Measurements from ENCODE around the gene ELN. TPM values are rescaled to one million over a fixed set of nuclear protein-coding genes. Genes with fewer than 3 reads are reported as not detected.

The ELN gene
- total and polyA plus RNA-seq, 9 of the 15 experiments (the other 6 are each of a cell fraction or from before 2014, with no cell fraction given) = 0.20 TPM; not detected in 8

GRCh38 chr7:74078461-74078860, 50.5 kb downstream of the ELN start:
- CTCF ChIA-PET (ENCODE audit: low intra/inter-chr PET ratio) = no interaction called here
- Histone ChIP-seq H3K9me1 (ENCODE audit: control insufficient read depth, insufficient read depth, low read length) (no peaks in the 10 kb centered on the region), H3K27ac (ENCODE audit: extremely low read depth, low read depth, low read length) (peak overlapping the region; percentile 59; the same call in 1 of the 3 replicates), H3K9ac (ENCODE audit: insufficient read depth in 1 of 2, low read depth in 2 of 2, low read length in 2 of 2) (no peak overlapping the region), H3K36me3 (ENCODE audit: control insufficient read depth, insufficient read depth, low read length) (no peaks in the 10 kb centered on the region), H3K79me2 (ENCODE audit: control insufficient read depth, insufficient read depth, low read length) (no peaks in the 10 kb centered on the region), H3K9me3 (replicated peaks; ENCODE audit: control insufficient read depth, insufficient read depth, low read depth, low read length) (no peaks in the 10 kb centered on the region), H3K4me2 (ENCODE audit: insufficient read depth, low read length) (no peak overlapping the region), H2AFZ (ENCODE audit: low read depth, low read length) (no peak overlapping the region), H3K4me1 (replicated peaks in 1 of 2; ENCODE audit: control insufficient read depth in 2 of 2, insufficient read depth in 2 of 2, low read length in 2 of 2) (peaks cover 11 to 23% of the 10 kb centered on the region in 2 experiments), H4K20me1 (replicated peaks; ENCODE audit: control insufficient read depth, insufficient read depth, low read length) (no peaks in the 10 kb centered on the region; the same call in 1 of the 2 replicates), H3K27me3 (ENCODE audit: control insufficient read depth in 2 of 2, insufficient read depth in 2 of 2, low read length in 2 of 2) (no peaks in the 10 kb centered on the region), H3K4me3 (no peak overlapping the region)
- FAIRE-seq (no peak), DNase-seq (ENCODE audit: extremely low read depth in 1 of 4, low spot score in 3 of 4) (no peak), ATAC-seq (no peak)
- in situ Hi-C loops (cut with MboI) = no loop called here
- WGBS (ENCODE audit: insufficient coverage, low coverage, missing lambda C conversion rate) = 79% methylated on average over 2 of the region's 2 CpGs
- POLR2A ChIA-PET = interaction anchor here (0.8 to 0.9 kb wide), 2 partner anchors 23 to 50 kb away, joined by 3 read pairs; no protein-coding TSS in a partner anchor
- BruUV-seq (replicated peaks) = no TSS peak
- intact Hi-C loops (cut with micrococcal nuclease) = no loop called here
- no peak for TF ChIP-seq ARHGAP35 (IDR thresholded peaks at IDR 0.05; ENCODE audit: partially characterized antibody)
- TF ChIP-seq ZBTB11 (CRISPR knock-in tag; IDR thresholded peaks at IDR 0.05) = no peak
- no peak for TF ChIP-seq ZNF318 (IDR thresholded peaks at IDR 0.05; ENCODE audit: borderline replicate concordance in 1 of 2, low read depth in 1 of 2)
